PFSK-1 (cell line): ENCODE results near the gene ELL.

Experiments
- FOXP2 ChIP-seq: optimal IDR thresholded peaks from 2 replicates; pipeline ENCODE3; 2011; ENCODE audit warnings: borderline replicate concordance, control low read depth, inconsistent platforms; ENCODE audit not compliant: insufficient read depth; ENCODE audit errors: extremely low read length, extremely low read depth
- POLR2AphosphoS5 ChIP-seq: IDR thresholded peaks from 2 replicates; pipeline ENCODE4 v1.6.1; 2012; ENCODE audit warnings: low read depth, mild to moderate bottlenecking, control low read depth, low read length, moderate library complexity
- SIN3A ChIP-seq: IDR thresholded peaks from 2 replicates; pipeline ENCODE4 v1.6.1; 2012; ENCODE audit warnings: mild to moderate bottlenecking, low read length, moderate library complexity, borderline replicate concordance; ENCODE audit not compliant: insufficient read depth
- TAF1 ChIP-seq: IDR thresholded peaks from 2 replicates; pipeline ENCODE4 v1.6.1; 2012; ENCODE audit warnings: low read length, control low read depth, borderline replicate concordance; ENCODE audit not compliant: insufficient read depth
- TF ChIP-seq, protein P1 (sequence below), 2 experiments: IDR thresholded peaks; 2 replicates each; pipeline versions ENCODE4 v1.6.1 to v1.8.0; 2011 to 2012; ENCODE audit warnings: low read depth in 2 of 2, low read length in 2 of 2, control low read depth in 1 of 2, inconsistent platforms in 1 of 2, mild to moderate bottlenecking in 1 of 2, moderate library complexity in 1 of 2; ENCODE audit not compliant: insufficient read depth in 1 of 2

ELL gene

DNA sequence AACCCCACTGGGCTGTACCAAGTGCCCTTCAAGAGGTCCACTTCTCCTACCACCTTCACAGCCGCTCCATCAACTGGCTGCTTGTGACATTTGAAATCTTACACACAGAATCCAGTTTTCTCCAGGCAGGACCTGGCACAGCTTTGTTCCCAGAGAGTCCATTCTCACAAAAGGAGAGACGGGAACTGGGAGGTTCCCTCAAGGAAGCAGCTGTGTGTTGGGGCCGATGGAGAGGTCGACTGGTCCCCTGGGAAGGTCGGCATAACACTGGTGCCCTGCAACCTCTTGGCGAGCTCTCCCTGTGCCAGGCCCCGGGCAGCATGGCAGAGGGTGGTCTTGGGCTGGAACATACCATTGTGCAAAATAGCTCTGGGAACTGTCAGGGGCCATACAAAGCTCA is 21.5 kb downstream of the ELL start:
- no peak for TF ChIP-seq FOXP2
- no peak for TF ChIP-seq TAF1
- no peak for TF ChIP-seq SIN3A
- no peak for TF ChIP-seq POLR2AphosphoS5
- TF ChIP-seq, protein P1, sequence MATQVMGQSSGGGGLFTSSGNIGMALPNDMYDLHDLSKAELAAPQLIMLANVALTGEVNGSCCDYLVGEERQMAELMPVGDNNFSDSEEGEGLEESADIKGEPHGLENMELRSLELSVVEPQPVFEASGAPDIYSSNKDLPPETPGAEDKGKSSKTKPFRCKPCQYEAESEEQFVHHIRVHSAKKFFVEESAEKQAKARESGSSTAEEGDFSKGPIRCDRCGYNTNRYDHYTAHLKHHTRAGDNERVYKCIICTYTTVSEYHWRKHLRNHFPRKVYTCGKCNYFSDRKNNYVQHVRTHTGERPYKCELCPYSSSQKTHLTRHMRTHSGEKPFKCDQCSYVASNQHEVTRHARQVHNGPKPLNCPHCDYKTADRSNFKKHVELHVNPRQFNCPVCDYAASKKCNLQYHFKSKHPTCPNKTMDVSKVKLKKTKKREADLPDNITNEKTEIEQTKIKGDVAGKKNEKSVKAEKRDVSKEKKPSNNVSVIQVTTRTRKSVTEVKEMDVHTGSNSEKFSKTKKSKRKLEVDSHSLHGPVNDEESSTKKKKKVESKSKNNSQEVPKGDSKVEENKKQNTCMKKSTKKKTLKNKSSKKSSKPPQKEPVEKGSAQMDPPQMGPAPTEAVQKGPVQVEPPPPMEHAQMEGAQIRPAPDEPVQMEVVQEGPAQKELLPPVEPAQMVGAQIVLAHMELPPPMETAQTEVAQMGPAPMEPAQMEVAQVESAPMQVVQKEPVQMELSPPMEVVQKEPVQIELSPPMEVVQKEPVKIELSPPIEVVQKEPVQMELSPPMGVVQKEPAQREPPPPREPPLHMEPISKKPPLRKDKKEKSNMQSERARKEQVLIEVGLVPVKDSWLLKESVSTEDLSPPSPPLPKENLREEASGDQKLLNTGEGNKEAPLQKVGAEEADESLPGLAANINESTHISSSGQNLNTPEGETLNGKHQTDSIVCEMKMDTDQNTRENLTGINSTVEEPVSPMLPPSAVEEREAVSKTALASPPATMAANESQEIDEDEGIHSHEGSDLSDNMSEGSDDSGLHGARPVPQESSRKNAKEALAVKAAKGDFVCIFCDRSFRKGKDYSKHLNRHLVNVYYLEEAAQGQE (IDR thresholded peaks at IDR 0.05; ENCODE audit: insufficient read depth in 1 of 2, low read depth in 2 of 2, low read length in 2 of 2): no peak

DNA sequence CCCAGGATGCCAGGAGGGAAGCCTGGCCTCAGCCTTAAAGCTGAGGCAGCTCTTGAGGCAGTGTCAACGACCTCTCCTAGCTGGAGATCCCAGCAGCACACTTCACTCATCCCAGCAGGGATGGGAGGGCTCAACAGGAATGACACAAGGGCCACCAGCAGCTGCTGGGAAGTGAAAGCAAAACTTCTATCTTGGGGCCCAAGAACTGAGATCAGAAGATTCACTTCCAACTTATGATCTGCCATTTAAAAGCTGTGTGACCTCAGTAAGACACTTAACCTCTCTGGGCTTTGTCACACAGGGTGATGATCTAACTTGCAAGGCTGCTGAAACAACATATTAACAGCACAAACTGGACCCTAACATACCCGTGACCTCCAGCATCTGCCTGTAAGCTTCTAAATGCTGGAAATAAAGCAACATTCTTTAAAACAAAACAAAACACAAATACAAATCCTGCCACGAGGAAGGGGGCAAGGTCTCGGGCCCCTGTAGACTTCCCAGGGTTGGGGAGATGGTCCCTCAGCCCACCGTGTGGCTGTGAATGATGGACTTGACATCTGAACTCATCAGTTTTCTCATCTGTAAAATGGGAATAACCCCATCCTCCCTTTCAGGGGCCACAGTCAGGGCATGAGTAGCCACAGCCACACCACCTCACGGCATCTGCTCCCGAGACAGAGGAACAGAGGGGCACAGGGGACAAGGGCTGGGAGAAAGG is 22.7 kb downstream of the ELL start:
- TF ChIP-seq TAF1: no peak

DNA sequence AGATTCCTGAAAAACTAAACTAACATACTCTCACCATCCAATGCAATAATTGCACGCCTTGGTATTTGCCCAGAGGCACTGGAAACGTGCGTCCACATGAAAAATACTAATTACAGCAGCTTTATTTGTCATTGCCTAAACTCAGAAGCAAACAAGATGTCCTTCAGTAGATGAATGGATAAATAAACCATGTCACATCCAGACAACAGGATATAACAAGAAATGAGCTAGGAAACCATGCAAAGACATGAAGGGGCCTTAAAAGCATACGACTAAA is 25.0 kb downstream of the ELL start:
- TF ChIP-seq, protein P1 (IDR thresholded peaks at IDR 0.05; ENCODE audit: insufficient read depth in 1 of 2, low read depth in 2 of 2, low read length in 2 of 2): no peak
- no peak for TF ChIP-seq SIN3A
- no peak for TF ChIP-seq FOXP2
- TF ChIP-seq POLR2AphosphoS5: no peak
- TF ChIP-seq TAF1: no peak

DNA sequence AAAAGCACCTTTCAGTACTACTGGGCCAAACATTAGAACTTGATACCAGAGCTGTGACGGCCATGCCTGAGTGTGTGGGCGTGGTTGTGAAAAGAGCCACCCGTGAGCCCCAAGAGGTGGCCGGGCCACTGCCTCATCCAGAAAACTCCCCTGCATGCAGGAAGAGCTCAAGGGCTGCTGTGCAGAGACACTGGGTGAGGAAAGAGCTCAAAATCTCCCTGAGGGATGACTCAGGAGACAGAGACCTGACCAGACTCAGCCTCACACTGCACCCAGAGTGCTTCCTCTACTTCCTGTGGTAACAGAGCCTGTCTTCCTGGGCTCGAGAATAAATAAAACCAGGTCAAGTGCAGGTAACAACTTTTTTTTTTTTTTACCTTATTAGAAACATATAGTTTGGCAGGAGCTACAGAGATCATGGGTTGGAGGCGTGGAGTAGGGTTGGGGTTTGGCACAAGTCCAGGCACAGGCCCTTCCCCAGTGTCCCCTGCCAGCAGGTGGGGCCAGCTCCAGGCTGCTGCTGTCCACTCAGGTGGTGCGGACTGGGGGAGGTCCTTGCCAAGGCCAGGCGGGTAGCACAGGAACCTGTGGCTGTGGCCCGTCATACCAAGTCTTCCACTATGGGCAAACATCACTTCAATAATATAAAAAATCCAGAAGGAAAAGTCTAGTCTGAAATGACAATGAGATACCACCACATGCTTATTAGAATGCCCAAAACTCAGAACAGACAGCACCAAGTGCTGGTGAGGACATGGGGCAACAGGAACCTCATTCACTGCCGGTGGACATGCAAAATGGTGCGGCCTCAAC is 25.5 kb downstream of the ELL start:
- TF ChIP-seq SIN3A (no peak), TAF1 (no peak), POLR2AphosphoS5 (no peak), FOXP2 (no peak)
- TF ChIP-seq, protein P1 (IDR thresholded peaks at IDR 0.05; ENCODE audit: insufficient read depth in 1 of 2, low read depth in 2 of 2, low read length in 2 of 2): no peak

DNA sequence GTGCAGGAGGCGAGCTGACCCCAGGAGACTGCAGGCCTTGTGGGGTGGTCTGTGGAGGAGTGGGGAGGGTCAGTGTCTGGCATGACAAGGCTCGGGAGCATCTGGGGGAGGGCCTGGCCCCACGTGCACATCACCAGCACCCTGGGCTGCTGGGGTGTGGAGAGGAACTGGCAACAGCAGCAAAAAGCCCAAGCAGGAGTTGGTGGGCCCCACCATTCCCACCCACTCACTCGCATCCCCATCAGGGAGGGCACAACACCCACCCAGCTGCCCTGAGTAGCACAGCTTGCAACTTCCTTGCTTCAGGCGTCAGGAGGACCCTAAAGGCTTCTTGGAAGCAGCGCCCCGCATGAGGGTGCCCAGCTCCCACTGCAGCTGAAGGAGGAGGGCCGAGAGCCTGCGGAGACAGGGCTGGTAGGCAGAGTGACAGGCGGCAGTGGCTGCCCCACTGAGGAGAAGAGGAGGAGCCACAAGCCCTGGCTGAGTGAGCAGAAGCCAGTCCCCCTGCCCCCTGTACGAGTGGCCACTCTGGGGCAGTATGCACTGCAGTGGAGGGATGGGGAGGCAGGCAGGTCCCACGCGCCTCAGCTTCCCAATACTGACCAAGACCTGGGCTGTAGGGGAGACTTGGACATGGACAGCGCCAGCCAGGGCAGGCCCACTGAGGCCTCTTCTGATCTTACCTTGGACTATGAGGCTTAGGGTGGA is 26.5 kb downstream of the ELL start:
- TF ChIP-seq TAF1: no peak
- TF ChIP-seq, protein P1 (IDR thresholded peaks at IDR 0.05; ENCODE audit: insufficient read depth in 1 of 2, low read depth in 2 of 2, low read length in 2 of 2): no peak
- TF ChIP-seq POLR2AphosphoS5: no peak
- no peak for TF ChIP-seq FOXP2
- TF ChIP-seq SIN3A: no peak
